ENCODE data around the gene GIPC3.
A peak's percentile ranks its signal among the peaks of the same experiment; 100 is the strongest.
"Not testable (repeated sequence)": the region's sequence is repeated elsewhere in the genome, so short reads cannot be mapped to it uniquely, and the experiment has no call there.

The GIPC3 gene

GRCh38 chr19:3618144-3618810, 33.0 kb downstream of the GIPC3 start:
- DNase-seq (ENCODE audit: low read depth in 2 of 2, low spot score in 1 of 2), result no peak

- DNase-seq (ENCODE audit: low read depth in 2 of 2, low spot score in 1 of 2), result no peak
These were observed 33.7 kb downstream of the GIPC3 start for GRCh38 chr19:3618811-3619630.

- no peak for DNase-seq (ENCODE audit: low read depth in 2 of 2, low spot score in 1 of 2)
These were observed 34.3 kb downstream of the GIPC3 start for GRCh38 chr19:3619631-3620012.

GRCh38 chr19:3620145-3620816, 35.0 kb downstream of the GIPC3 start:
- DNase-seq (ENCODE audit: low read depth in 2 of 2, low spot score in 1 of 2), result no peak

GRCh38 chr19:3620817-3621547, 35.7 kb downstream of the GIPC3 start:
- DNase-seq (ENCODE audit: low read depth in 2 of 2, low spot score in 1 of 2), result no peak

GRCh38 chr19:3621689-3622088, 36.4 kb downstream of the GIPC3 start:
- DNase-seq (ENCODE audit: low read depth in 2 of 2, low spot score in 1 of 2), result no peak

GRCh38 chr19:3622224-3622623, 36.9 kb downstream of the GIPC3 start:
- DNase-seq (ENCODE audit: low read depth in 2 of 2, low spot score in 1 of 2), result no peak

GRCh38 chr19:3623716-3624115, 38.4 kb downstream of the GIPC3 start:
- no peak for DNase-seq (ENCODE audit: low read depth in 2 of 2, low spot score in 1 of 2)

- DNase-seq (ENCODE audit: low read depth in 2 of 2, low spot score in 1 of 2), result no peak
These were observed 40.8 kb downstream of the GIPC3 start for GRCh38 chr19:3625996-3626472.

GRCh38 chr19:3626473-3627350, 41.4 kb downstream of the GIPC3 start, which contains the start of gene CACTIN:
TSS of gene CACTIN (minus strand) at chr19:3626790. CDS start at chr19:3626762, 28 bp downstream.
- DNase-seq (ENCODE audit: low read depth in 2 of 2, low spot score in 1 of 2), result peak; percentile 97 to 98

GRCh38 chr19:3627351-3627723, 42.1 kb downstream of the GIPC3 start:
- DNase-seq (ENCODE audit: low read depth in 2 of 2, low spot score in 1 of 2), result no peak

- not testable (repeated sequence) for DNase-seq (ENCODE audit: low read depth in 2 of 2, low spot score in 1 of 2)
These were observed 43.5 kb downstream of the GIPC3 start for GRCh38 chr19:3628766-3629165.

- DNase-seq (ENCODE audit: low read depth in 2 of 2, low spot score in 1 of 2), result no peak
These were observed 46.0 kb downstream of the GIPC3 start for GRCh38 chr19:3631053-3631861.

- no peak for DNase-seq (ENCODE audit: low read depth in 2 of 2, low spot score in 1 of 2)
These were observed 46.8 kb downstream of the GIPC3 start for GRCh38 chr19:3632098-3632497.

- no peak for DNase-seq (ENCODE audit: low read depth in 2 of 2, low spot score in 1 of 2)
These were observed 47.7 kb downstream of the GIPC3 start for GRCh38 chr19:3632739-3633558.

GRCh38 chr19:3633559-3633988, 48.3 kb downstream of the GIPC3 start:
- no peak for DNase-seq (ENCODE audit: low read depth in 2 of 2, low spot score in 1 of 2)

- DNase-seq (ENCODE audit: low read depth in 2 of 2, low spot score in 1 of 2), result no peak
These were observed 49.3 kb downstream of the GIPC3 start for GRCh38 chr19:3634496-3635045.

- DNase-seq (ENCODE audit: low read depth in 2 of 2, low spot score in 1 of 2), result no peak
These were observed 51.2 kb downstream of the GIPC3 start for GRCh38 chr19:3636506-3636905.

All from stimulated activated CD8-positive, alpha-beta memory T cell treated with anti-CD3 and anti-CD28 coated beads, Interleukin-4, amount 100 ng/mL, for 4 hours (primary cell).